DMS79 treated with DMSO at 0.1 percent for 48 hours (cell line): ENCODE measurements around the gene PDHA1.

Source experiments
- DNase-seq: peaks from one replicate; lab custom pipeline; 2025; lab: John Stamatoyannopoulos, UW

The PDHA1 gene

DNA sequence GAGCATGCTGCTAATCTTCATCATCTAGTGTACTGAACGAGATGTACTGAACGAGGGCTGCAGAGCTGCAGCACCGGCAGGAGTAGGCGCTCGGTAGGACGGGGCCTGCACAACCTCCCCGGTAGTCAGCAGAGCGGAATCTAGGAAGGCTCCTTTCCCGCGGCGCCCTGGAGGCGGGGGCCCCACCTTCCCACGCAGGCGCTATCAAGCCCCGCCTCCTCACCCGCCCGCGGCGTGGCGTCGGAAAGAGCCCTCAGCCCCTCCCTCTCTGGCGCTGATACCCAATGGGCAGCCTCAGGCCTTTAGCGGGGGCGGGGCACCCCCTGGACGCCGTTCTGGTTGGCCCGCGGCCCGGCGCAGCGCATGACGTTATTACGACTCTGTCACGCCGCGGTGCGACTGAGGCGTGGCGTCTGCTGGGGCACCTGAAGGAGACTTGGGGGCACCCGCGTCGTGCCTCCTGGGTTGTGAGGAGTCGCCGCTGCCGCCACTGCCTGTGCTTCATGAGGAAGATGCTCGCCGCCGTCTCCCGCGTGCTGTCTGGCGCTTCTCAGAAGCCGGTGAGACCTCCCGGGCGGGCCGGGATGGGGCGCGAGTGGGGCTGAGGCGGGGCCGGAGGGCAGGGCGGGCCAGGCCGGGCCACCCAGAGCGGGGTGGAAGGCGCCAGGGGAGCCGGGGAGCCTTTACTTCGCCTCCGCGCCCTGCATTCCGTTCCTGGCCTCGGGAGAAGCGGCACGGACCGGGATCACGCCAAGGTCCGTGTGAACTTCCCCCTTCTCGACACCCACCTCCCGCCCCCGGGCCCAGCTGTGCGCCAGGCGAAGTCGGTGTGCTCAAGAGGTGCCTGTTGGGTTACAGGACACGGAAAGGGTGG is at the start of gene PDHA1:
Gene PDHA1, plus strand, starts transcription at position 393 of the 874 bp plus-strand sequence. Its CDS starts 111 bp downstream, at position 504.
- DNase-seq = peak; percentile 37

DNA sequence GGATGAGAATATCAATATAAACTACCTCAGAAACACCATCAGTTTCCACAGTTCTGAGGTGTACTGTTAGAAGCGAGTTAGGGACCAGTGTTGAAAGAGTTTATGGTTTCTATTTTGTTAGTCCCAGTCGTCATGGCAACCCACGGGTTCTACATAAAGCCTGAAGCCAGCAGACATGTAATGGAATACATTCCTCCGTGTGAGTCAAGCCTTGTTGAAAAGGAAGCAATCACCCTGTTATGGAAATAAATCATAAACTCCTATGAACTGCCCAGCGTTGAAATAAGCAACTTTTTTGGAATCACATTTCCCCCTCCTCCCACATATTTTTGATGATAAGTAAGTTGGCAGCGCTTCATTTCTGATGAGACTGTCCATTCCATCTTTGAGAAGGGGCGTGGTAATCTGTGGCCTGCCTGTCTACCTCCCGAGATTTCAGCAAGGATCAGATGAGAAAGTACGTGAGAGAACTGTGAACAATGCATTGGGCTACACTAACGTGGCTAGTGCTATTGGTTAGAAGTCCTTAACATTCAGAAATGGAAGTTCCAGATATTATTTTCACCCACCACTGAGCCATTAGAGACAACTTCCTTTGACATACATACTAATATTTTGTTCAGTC is 40.4 kb upstream of the PDHA1 start:
- no peak for DNase-seq

DNA sequence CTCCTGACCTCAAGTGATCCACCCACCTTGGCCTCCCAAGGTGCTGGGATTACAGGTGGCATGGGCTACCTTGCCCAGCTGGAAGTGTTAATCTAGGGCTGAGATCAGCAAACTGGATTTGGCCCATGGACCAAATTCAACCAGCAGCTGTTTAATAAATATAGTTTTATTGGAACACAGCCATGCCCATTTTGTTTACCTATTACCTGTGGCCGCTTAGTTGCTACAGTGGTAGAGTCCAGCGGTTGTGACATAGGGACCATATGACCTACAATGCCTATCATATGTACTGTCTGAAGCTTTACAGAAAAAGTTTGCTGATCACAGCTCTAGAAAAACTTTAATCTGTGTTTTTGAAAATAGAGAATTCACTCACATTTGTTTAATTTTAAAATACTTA is 17.2 kb upstream of the PDHA1 start:
- DNase-seq = no peak

DNA sequence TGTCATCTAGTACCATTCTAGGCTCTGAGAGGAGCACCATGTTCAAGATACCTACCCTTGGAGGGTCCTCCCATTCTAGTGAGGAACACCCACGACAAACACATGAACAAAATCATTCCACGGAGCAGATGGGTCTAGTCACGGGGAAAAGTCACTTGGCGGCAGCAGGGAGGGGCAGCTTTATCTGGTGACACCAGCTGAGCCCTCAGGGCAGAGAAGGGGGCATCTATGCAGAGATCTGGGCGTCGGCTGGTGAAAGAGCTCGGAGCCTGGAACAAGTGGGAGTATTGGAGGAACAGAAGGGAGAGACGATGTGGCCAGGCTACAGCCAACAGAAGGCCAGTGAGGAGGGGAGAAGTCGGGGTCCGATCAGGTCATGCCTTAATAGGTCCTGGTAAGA is 11.9 kb upstream of the PDHA1 start:
- no peak for DNase-seq

DNA sequence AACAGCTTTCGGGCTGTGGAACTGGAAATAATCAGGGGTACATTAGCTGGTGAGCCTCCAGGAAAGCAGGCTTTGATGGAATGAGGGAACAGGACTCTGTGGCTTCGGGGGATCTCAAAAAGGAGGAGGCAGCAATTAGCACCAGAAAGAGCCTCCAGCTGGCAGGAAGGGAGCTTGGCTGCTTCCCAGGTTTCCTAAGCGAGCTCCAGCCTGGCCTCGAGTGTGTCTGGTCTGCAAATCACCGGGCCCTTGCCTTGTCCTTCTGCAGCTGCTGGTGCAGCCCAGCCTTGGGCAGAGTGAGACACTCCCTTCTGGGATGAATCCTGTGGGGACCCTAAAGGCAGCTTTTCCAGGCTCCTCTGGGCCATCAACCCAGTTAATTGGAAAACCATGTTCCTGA is 10.7 kb upstream of the PDHA1 start:
- DNase-seq = peak; percentile 23

DNA sequence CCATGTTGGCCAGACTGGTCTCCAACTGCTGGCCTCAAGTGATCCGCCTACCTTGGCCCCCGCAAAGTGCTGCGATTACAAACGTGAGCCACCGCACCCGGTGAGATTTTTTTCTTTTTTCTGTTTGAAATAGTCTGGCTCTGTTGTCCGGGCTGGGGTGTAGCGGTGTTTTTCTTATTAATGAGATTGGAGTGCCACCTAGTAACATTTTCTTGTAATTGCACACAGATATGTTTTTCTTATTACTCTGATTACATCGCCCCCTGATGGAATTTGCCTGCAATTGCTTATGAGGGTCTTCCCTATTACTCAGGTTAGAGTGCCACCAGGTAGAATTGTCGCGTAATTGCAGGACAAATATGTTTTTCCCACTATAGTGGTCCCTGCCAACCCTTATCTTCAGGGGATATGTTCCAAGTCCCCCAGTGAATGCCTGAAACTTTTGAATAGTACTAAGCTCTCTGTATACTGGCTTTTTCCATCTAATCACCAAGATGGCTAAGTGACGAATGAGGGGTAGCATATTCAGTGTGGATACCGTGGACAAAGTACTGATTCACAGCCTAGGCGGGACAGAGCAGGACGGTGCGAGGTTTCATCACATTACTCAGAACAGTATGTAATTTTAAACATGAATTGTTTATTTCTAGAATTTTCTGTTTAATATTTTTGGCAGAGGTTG is 8.6 kb upstream of the PDHA1 start:
- DNase-seq = no peak

DNA sequence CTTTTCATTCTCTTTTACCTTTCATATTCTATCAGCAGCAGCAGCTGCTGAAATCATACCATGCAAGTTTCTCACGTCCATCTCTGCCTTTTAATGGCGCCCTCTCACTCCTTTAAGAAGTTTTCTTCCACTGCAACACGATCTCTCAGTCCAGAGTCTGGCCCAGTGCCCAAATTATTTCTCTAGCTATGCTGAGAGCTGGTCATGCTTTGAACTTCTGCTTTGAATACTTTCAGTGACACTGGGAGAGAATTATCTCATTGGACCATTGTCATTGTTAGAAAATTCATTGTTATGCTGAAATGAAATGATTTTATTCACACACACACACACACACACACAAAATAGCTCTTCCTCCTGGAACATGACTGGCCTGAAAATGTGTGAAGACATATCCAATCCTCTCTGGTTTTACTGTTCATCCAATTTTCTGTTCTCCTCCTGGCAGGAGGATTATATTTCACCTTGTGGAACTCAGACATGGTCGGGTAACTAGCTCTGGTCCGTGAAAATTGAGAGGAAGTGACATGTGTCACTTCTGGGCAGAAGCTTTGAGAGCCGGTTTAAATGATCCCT is 1.3 kb upstream of the PDHA1 start:
- peak; percentile 6 for DNase-seq

DNA sequence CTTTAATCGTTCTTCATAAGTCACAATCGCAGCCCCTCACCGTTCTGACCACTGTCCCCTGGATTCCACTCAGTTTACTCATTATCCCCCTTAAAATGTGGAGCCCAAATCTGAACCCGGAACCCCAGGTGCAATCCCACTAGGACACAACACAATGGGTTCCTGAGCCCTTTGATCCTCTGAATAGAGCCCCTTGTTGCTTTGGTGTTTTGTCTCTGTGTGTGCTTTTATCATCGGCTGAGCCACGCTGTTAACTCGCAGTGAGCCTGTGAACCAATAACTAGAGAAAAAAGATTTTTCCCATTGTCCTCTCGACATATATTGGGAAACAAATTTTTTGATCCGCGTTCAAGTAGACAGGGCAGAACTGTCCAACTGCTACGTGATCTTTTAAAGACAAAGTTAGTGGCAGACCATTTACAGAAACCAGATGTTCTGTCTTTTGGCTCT is 617 bp upstream of the PDHA1 start:
- DNase-seq = no peak

DNA sequence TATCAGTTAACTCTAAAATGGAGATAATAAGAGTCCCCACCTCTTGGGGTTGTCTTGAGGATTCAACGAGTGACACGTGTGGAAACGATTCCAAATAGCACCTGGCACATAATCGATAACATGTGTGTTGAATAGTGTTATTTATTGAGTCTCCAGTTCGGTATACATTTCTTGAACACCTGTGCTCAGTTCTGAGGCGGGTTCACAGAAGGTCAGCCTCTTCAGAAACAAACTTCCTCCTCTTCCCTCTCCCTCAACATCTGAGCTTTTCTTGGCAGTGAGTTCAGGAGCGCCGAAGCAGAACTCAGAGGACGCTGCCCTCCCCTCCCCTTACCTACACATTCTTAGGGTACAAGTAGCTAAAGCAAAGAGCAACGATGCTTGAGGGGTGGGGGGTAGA is 934 bp downstream of the PDHA1 start:
- no peak for DNase-seq

DNA sequence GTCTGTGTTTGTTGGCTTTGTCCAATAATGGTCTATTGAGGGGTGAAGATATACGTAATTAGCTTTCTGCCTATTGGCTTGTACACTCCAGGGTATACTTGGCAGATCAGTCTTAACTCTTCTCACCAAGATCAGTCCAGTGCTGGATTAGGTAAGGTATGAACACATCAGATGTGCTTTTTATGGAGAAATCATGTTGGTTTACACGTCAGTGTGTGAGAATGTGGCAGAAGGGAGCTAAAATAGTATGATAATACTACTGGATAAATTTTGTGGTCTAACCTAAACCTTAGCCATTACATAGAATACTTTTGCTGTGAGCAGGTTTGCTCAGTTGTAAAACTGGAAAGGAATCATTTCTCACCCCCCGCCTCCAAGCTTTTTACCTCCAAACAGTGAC is 4.2 kb downstream of the PDHA1 start:
- DNase-seq = no peak

DNA sequence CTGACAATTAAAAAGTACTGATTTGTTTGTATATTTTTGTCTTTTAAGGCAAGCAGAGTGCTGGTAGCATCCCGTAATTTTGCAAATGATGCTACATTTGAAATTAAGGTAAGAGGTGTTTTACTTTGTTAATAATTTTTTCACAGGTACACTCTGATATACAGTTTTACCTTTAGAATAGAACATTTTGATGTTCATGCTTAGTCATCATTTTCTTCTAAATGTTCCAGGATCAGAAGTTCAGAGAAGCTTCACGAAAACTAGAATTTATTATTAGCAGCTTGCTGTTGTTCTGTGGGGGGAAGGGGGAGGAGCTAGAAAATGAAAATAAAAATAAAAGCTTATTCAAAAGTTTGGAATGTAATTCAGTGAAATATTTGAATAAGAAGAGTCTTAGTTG is 5.5 kb downstream of the PDHA1 start:
- no peak for DNase-seq

DNA sequence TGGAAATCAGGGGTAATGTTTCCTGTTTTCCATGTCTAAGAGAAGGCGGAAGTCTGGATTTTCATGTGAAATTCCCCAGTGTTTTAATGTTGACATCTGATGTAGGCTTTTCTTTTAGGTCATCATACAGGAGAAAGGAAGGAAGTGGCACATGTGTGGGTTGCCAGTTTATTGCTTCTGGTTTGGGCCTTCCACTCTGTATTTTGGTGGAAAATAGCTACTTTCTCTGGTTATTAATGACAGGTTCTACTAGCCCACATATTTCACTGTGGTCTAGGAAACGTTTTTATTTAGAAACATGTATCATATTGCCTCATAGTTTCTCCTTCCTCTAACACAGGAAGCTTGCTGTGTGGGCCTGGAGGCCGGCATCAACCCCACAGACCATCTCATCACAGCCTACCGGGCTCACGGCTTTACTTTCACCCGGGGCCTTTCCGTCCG is 7.2 kb downstream of the PDHA1 start:
- no peak for DNase-seq

DNA sequence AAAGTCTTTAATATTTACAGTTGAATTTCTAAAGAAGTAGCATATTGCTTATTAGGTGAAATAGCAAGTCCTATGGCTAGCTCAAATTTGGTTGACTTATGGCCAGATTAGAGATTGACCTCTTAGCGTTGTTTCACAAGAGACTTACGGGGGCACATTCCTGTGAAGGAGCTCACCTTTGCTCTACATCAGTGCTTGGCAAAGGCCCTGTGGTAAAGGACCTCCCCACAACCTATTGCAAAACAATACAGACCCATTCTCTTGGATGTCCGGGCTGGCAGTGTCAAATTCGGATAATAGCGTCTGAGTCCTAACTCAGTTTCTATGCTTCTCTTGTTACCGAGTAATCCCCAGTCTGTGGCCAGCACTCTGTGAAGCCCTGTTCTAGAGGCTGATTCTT is 10.9 kb downstream of the PDHA1 start:
- no peak for DNase-seq

DNA sequence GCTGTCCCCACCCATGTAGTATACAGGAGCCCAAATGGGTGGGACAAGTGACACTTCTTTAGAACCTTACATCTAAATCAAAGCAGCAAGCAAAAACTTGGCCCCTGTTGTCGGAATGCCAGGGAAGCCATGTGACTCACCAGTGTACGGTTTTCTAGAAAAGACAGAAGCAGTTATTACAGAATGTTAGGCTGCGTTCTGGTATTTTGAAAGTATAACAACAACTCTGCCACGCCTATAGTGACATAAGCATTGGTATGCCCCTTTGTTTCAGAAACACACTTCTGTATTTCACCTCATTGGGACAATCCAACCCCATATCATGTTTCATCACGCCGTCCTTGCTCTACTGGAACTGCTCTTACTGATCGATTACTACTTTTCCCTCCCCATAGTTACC is 14.8 kb downstream of the PDHA1 start:
- no peak for DNase-seq

DNA sequence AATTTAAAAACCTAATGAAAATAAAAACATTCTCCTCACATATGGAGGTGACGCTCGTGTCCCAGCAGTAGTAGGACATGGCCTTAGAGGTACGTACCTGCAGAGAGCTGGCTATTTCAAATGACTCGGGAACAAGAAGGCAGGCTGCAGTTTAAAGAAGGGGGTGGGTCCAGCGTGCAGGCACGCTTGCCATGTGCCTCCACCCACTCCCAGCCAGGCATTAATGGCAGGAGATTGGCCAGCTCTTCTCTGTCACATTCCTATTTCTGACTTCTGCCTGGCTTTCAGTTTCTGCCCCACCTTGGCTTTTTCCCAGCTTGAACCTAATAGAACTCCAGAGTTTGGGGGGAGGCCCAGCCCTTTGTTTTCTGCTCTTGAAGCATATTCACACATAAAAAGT is 17.2 kb downstream of the PDHA1 start:
- DNase-seq = no peak

DNA sequence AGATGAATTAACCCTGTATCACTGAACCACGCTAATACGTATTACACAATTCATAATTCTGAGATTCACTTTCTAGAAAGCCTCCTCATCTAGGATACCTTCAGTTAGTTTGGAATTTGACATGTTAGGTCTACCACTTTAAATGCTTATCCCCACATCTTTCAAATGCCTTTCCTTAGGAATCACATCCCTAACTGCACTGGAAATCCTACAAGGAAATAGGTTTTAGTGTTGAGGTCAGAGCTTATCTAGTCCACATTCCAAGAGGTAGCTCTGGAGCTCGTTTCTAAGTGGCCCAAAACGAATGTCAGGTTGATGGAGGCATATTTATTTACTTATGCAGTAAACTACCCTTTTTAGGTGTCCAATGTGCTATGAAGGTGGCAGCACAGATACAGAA is 18.0 kb downstream of the PDHA1 start:
- no peak for DNase-seq

DNA sequence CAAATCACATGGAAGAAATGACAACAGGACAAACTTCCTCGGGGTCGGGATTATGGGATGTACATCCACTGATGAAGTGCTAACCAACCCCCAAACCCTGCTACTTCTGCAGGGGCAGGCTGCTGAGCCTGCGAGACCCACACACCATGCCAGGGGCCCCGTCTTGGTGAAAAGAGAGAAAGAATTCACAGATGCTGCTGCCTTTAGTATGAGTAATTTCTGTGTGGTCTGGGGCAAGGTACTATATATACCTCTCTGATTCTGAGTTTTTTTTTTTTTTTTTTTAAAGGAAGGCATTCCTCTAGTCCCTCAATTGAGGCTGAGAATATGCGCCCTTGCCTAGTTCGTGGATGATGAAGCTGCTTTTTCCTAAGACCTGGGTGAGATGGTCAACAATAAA is 24.8 kb downstream of the PDHA1 start:
- DNase-seq = no peak

DNA sequence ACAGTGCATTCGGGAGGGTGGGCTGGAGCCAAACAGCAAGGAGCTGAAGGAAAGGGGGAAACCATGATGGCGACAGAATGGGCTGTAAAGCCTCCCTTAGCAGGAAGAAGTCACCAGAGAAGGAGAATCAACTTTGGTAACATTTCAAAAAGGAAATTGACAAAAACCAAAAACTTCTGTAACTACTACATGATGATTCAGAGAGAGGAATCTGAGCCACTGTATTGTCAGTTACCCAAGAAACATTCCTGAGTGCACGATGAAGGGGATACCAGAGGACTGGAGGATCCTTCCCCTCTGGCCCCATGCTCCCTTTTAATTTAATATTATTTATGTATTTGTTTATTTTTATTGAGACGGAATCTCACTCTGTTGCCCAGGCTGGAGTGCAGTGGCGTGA is 26.3 kb downstream of the PDHA1 start:
- no peak for DNase-seq

DNA sequence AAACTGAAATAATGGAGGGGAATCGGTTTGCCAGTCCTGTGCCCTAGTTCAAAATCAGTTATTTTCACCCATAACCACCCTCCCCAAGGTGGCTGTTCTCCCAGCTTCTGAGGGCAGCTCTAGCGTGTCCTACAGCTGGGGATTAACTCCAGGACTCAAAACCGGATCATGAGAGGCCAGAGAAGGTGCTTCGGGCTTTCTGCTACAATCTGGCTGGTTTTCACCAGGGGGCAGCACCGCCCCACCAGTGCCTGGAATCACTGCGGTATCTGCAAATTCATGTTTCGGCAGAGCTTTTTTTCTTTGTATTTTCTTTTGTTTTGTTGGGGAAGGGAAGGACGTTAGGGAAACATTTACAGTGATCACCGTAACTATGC is 28.4 kb downstream of the PDHA1 start:
- DNase-seq = peak; percentile 4

DNA sequence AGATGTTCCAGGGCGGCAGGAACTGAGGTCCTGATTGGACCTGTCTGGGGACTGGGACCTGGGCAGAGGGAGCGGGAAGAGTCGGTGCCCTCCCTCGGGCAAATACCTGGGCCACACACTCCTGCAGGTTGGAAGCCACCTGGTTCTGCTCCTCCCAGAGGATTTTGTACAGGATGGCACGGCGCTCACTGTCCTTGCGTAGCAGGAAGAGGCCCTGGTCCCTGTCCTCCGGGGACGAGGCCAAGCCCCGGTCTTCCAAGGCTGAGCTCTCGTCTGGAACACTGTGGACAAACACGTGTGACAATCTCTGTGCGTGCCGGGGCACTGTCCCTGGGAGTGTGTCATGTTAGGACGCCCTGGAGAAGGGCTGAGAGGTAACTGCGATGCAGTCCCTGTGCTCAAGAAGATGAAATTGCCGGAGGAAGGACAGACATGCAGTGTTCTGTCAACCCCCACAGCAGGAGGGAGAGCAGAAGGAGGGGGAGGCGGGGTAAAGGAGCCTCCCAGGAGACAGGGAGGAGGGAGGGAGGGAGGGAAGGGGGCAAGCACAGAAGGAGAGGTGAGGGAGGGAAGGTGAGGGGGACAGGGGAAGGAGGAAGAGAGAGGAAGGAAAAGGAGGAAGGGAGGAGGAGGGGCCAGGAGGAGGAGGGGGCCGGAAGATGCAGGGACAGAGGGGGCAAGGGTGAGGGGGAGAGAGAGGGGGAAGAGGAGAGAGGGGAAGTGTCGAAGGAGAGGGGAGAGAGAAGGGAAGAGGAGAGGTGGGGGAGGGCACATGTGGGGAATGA is 29.0 kb downstream of the PDHA1 start:
- DNase-seq = no peak

DNA sequence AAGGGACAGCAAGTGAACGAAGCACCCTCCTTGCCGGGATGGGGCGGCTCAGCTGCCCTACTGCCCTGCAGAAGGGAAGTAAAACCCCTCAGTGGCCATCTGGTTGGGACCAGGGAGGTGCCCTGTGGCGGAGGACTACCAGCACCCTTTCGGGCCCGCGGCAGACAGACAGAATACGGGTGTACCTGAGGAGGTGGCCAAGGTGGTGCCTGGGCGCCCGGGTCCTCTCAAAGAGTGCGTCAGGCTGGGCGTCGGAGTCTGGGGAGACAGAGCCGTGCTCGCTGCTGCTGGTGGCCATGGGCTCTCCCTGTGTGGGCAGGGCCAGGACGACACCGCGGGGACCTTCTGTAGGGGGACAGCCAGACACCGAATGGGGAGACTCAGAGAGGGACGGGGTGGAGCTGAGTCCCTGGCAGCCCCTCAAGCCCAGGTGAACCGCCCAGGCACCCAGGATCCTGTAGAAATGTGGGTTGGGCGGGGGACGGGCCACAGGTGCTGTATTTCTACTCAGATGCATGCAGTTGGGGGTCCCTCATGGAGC is 29.7 kb downstream of the PDHA1 start:
- no peak for DNase-seq

DNA sequence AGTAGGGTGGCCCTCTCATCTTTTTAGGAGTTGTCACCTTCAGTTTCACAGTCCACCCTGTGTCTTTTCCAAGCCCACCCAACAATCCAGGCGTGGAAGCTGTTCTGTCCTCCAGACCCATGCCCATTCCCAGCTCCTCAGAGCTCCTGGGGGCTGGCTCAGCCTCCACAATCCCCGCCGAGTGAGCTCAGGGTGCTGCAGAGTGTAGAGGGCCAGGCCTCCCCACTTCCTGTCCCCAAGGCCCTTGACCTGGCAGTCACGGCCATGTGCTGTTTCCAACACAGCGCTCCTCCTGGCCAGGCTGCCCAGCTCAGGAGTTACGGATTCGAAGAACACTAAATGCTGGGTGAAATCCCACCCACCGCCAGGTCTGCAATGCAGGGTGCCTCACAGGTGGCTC is 31.8 kb downstream of the PDHA1 start:
- DNase-seq = no peak
